Karpas-422 (cell line): Measurements from ENCODE around the gene LSMEM2. TPM values are rescaled to one million over a fixed set of nuclear protein-coding genes. Genes with fewer than 3 reads are reported as not detected.
A peak's percentile ranks its signal among the peaks of the same experiment; 100 is the strongest.
"Not testable (repeated sequence)": the region's sequence is repeated elsewhere in the genome, so short reads cannot be mapped to it uniquely, and the experiment has no call there.

Experiments used
- DNase-seq: peaks from one replicate; pipeline ENCODE4 v3.0.0-alpha.2; 2015
- H2AFZ ChIP-seq: fragments of 200-600 bp; sonication (generic); 2 replicates; pipeline ENCODE4 v1.6.1; 2014; ENCODE audit warnings: antibody characterized with exemption, low read length, mixed read lengths
- H3K27ac ChIP-seq: fragments of 200-600 bp; sonication (generic); 2 replicates; pipeline ENCODE4 v1.5.1; 2014; ENCODE audit warnings: mild to moderate bottlenecking, low read length, moderate library complexity
- H3K27me3 ChIP-seq: fragments of 200-600 bp; sonication (generic); 2 replicates; pipeline ENCODE4 v1.6.1; 2014; ENCODE audit warnings: low read length, mixed read lengths
- H3K36me3 ChIP-seq: fragments of 200-600 bp; sonication (generic); 2 replicates; pipeline ENCODE4 v1.6.1; 2014; ENCODE audit warnings: low read length, mixed read lengths; ENCODE audit not compliant: insufficient read depth
- H3K4me1 ChIP-seq: fragments of 200-600 bp; sonication (generic); 2 replicates; pipeline ENCODE4 v1.6.1; 2014; ENCODE audit warnings: mild to moderate bottlenecking, low read length, mixed read lengths
- H3K4me2 ChIP-seq: fragments of 200-600 bp; sonication (generic); 2 replicates; pipeline ENCODE4 v1.6.1; 2014; ENCODE audit warnings: low read length, low read depth, mild to moderate bottlenecking; ENCODE audit not compliant: poor library complexity, severe bottlenecking
- H3K4me3 ChIP-seq: fragments of 200-600 bp; sonication (generic); 2 replicates; pipeline ENCODE4 v1.5.1; 2014; ENCODE audit warnings: mild to moderate bottlenecking, antibody characterized with exemption, low read length, mixed read lengths
- H3K79me2 ChIP-seq: fragments of 200-600 bp; sonication (generic); 2 replicates; pipeline ENCODE4 v1.6.1; 2014; ENCODE audit warnings: mild to moderate bottlenecking, low read length, mixed read lengths
- H3K9ac ChIP-seq: fragments of 200-600 bp; sonication (generic); 2 replicates; pipeline ENCODE4 v1.6.0; 2014; ENCODE audit warnings: low read length
- H3K9me2 ChIP-seq: fragments of 200-600 bp; sonication (generic), shearing (Covaris generic); replicated peaks from 2 replicates; pipeline ENCODE4 v1.6.0; 2014; ENCODE audit warnings: mild to moderate bottlenecking, low read length, moderate library complexity; ENCODE audit not compliant: insufficient read depth
- H3K9me3 ChIP-seq: fragments of 300-700, 200-600 bp; sonication (generic); 2 replicates; pipeline ENCODE4 v1.6.1; 2014; ENCODE audit warnings: low read length, mixed read lengths
- H4K20me1 ChIP-seq: fragments of 200-600 bp; sonication (generic); 2 replicates; pipeline ENCODE4 v1.6.1; 2014; ENCODE audit warnings: mild to moderate bottlenecking, antibody characterized with exemption, low read length, low read depth; ENCODE audit not compliant: insufficient read depth
- total RNA-seq: library from RNA; depleted of rRNA; stranded (reverse); fragments of >200 nt; shearing (Covaris generic); gene quantifications from 2 replicates; pipeline ENCODE4 v1.2.3, GENCODE V29; 2014; ENCODE audit warnings: low replicate concordance

The LSMEM2 gene
- total RNA-seq, 1 experiment from 2014 or later = not detected

- peaks cover 48% of the 10 kb centered on the region for H4K20me1 ChIP-seq
- H3K4me1 ChIP-seq = peaks cover 85% of the 10 kb centered on the region
- no peak for DNase-seq
- no peaks in the 10 kb centered on the region for H3K27me3 ChIP-seq
- peaks cover 10% of the 10 kb centered on the region; the same call in 1 of the 2 replicates for H3K36me3 ChIP-seq
- H2AFZ ChIP-seq = no peak overlapping the region
- H3K9ac ChIP-seq = peak overlapping the region; percentile 60
- H3K9me2 ChIP-seq = no peaks in the 10 kb centered on the region
- peak overlapping the region; percentile 93 for H3K27ac ChIP-seq
- H3K4me2 ChIP-seq = peak overlapping the region; percentile 63
- H3K9me3 ChIP-seq = no peaks in the 10 kb centered on the region
- peak overlapping the region; percentile 40; the same call in 1 of the 2 replicates for H3K4me3 ChIP-seq
- H3K79me2 ChIP-seq = peaks cover 89% of the 10 kb centered on the region
These were observed 36.5 kb upstream of the LSMEM2 start for GRCh38 chr3:50242381-50242770.

GRCh38 chr3:50242851-50243542, 35.9 kb upstream of the LSMEM2 start:
- peak; percentile 90 for DNase-seq
- no peaks in the 10 kb centered on the region for H3K27me3 ChIP-seq
- peaks cover 10% of the 10 kb centered on the region; the same call in 1 of the 2 replicates for H3K36me3 ChIP-seq
- peaks cover 89% of the 10 kb centered on the region for H3K79me2 ChIP-seq
- peak overlapping the region; percentile 60 for H3K9ac ChIP-seq
- peaks cover 54% of the 10 kb centered on the region for H4K20me1 ChIP-seq
- peak overlapping the region; percentile 93 for H3K27ac ChIP-seq
- peak overlapping the region; percentile 40; the same call in 1 of the 2 replicates for H3K4me3 ChIP-seq
- H3K9me2 ChIP-seq = no peaks in the 10 kb centered on the region
- peaks cover 91% of the 10 kb centered on the region for H3K4me1 ChIP-seq
- no peaks in the 10 kb centered on the region for H3K9me3 ChIP-seq
- no peak overlapping the region for H2AFZ ChIP-seq
- peak overlapping the region; percentile 63 for H3K4me2 ChIP-seq

GRCh38 chr3:50243543-50243895, 35.4 kb upstream of the LSMEM2 start:
- peaks cover 55% of the 10 kb centered on the region for H4K20me1 ChIP-seq
- no peaks in the 10 kb centered on the region for H3K9me3 ChIP-seq
- no peak overlapping the region for H3K4me3 ChIP-seq
- H3K9me2 ChIP-seq = no peaks in the 10 kb centered on the region
- peak overlapping the region; percentile 93 for H3K27ac ChIP-seq
- peaks cover 89% of the 10 kb centered on the region for H3K79me2 ChIP-seq
- H3K27me3 ChIP-seq = no peaks in the 10 kb centered on the region
- H3K4me2 ChIP-seq = peak overlapping the region; percentile 63
- peaks cover 10% of the 10 kb centered on the region; the same call in 1 of the 2 replicates for H3K36me3 ChIP-seq
- H2AFZ ChIP-seq = no peak overlapping the region
- peaks cover 91% of the 10 kb centered on the region for H3K4me1 ChIP-seq
- peak overlapping the region; percentile 60 for H3K9ac ChIP-seq
- DNase-seq = no peak

GRCh38 chr3:50244813-50245212, 34.1 kb upstream of the LSMEM2 start:
- Histone ChIP-seq H3K27ac (peak overlapping the region; percentile 54), H3K9ac (peak overlapping the region; percentile 11; the same call in 1 of the 2 replicates), H3K4me1 (peaks cover 84% of the 10 kb centered on the region), H3K79me2 (peaks cover 89% of the 10 kb centered on the region), H4K20me1 (peaks cover 54% of the 10 kb centered on the region; the same call in 1 of the 2 replicates)
- not testable (repeated sequence) for H3K9me2 ChIP-seq, H3K36me3 ChIP-seq, H3K9me3 ChIP-seq, H3K4me2 ChIP-seq, DNase-seq, H3K4me3 ChIP-seq, H3K27me3 ChIP-seq, H2AFZ ChIP-seq

- H4K20me1 ChIP-seq = peaks cover 54% of the 10 kb centered on the region; the same call in 1 of the 2 replicates
- no peaks in the 10 kb centered on the region for H3K36me3 ChIP-seq
- peak overlapping the region; percentile 76 for H3K4me2 ChIP-seq
- peaks cover 81% of the 10 kb centered on the region for H3K4me1 ChIP-seq
- no peak for DNase-seq
- H3K9me2 ChIP-seq = no peaks in the 10 kb centered on the region
- peak overlapping the region; percentile 72 for H3K27ac ChIP-seq
- no peaks in the 10 kb centered on the region for H3K27me3 ChIP-seq
- peak overlapping the region; percentile 66; the same call in 1 of the 2 replicates for H3K4me3 ChIP-seq
- no peaks in the 10 kb centered on the region for H3K9me3 ChIP-seq
- H3K9ac ChIP-seq = peak overlapping the region; percentile 69
- H3K79me2 ChIP-seq = peaks cover 89% of the 10 kb centered on the region
- H2AFZ ChIP-seq = no peak overlapping the region
These were observed 33.6 kb upstream of the LSMEM2 start for GRCh38 chr3:50245251-50245745.

- H3K27me3 ChIP-seq = no peaks in the 10 kb centered on the region
- peaks cover 56% of the 10 kb centered on the region; the same call in 1 of the 2 replicates for H4K20me1 ChIP-seq
- peak overlapping the region; percentile 76 for H3K4me2 ChIP-seq
- peaks cover 88% of the 10 kb centered on the region for H3K79me2 ChIP-seq
- peak overlapping the region; percentile 69 for H3K9ac ChIP-seq
- H3K4me1 ChIP-seq = peaks cover 77% of the 10 kb centered on the region
- H2AFZ ChIP-seq = no peak overlapping the region
- DNase-seq = peak; percentile 96
- no peaks in the 10 kb centered on the region for H3K9me3 ChIP-seq
- no peaks in the 10 kb centered on the region for H3K9me2 ChIP-seq
- H3K4me3 ChIP-seq = peak overlapping the region; percentile 66
- H3K27ac ChIP-seq = peak overlapping the region; percentile 72
- H3K36me3 ChIP-seq = no peaks in the 10 kb centered on the region
These were observed 32.9 kb upstream of the LSMEM2 start for GRCh38 chr3:50245831-50246516.

- H3K9ac ChIP-seq = peak overlapping the region; percentile 69
- H3K4me2 ChIP-seq = peak overlapping the region; percentile 76
- peaks cover 72% of the 10 kb centered on the region for H3K4me1 ChIP-seq
- peak overlapping the region; percentile 72 for H3K27ac ChIP-seq
- no peaks in the 10 kb centered on the region for H3K27me3 ChIP-seq
- DNase-seq = peak; percentile 72
- peaks cover 88% of the 10 kb centered on the region for H3K79me2 ChIP-seq
- H3K36me3 ChIP-seq = 0 out of 2 replicates have a peak, but pooled peaks cover 3% of the 10 kb centered on the region
- H4K20me1 ChIP-seq = peaks cover 56% of the 10 kb centered on the region; the same call in 1 of the 2 replicates
- peak overlapping the region; percentile 66; the same call in 1 of the 2 replicates for H3K4me3 ChIP-seq
- H3K9me3 ChIP-seq = no peaks in the 10 kb centered on the region
- no peaks in the 10 kb centered on the region for H3K9me2 ChIP-seq
- H2AFZ ChIP-seq = no peak overlapping the region
These were observed 32.4 kb upstream of the LSMEM2 start for GRCh38 chr3:50246517-50246954.

GRCh38 chr3:50248387-50248786, 30.5 kb upstream of the LSMEM2 start:
- Histone ChIP-seq H3K27me3 (no peaks in the 10 kb centered on the region), H3K4me1 (peaks cover 53% of the 10 kb centered on the region), H3K4me3 (no peak overlapping the region), H3K4me2 (peak overlapping the region; percentile 22), H3K79me2 (peaks cover 76% of the 10 kb centered on the region), H2AFZ (no peak overlapping the region), H4K20me1 (peaks cover 57% of the 10 kb centered on the region), H3K9ac (peak overlapping the region; percentile 13; the same call in 1 of the 2 replicates), H3K36me3 (0 out of 2 replicates have a peak, but pooled peaks cover 3% of the 10 kb centered on the region), H3K27ac (peak overlapping the region; percentile 43), H3K9me2 (no peaks in the 10 kb centered on the region), H3K9me3 (no peaks in the 10 kb centered on the region)
- DNase-seq = no peak
